ENCODE results near the gene SUCLG1.

The SUCLG1 gene

GRCh38 chr2:84457686-84458085 lies 1.4 kb downstream of the SUCLG1 start:
- no peaks in the 10 kb centered on the region for H4K20me1 ChIP-seq (ENCODE audit: insufficient read depth, low read length)
- H3K27ac ChIP-seq (ENCODE audit: low read depth, low read length, poor library complexity, severe bottlenecking): no peak overlapping the region
- H2AFZ ChIP-seq (ENCODE audit: low read length): no peak overlapping the region
- TF ChIP-seq EZH2 (IDR thresholded peaks at IDR 0.05; ENCODE audit: borderline replicate concordance, low read length) (no peak), CTCF (IDR thresholded peaks at IDR 0.05; ENCODE audit: low read length) (no peak)
- no peaks in the 10 kb centered on the region for H3F3A ChIP-seq (ENCODE audit: insufficient read depth, low read length)
- H3K79me2 ChIP-seq (ENCODE audit: insufficient read depth, low read length): peaks cover 56% of the 10 kb centered on the region
- no peaks in the 10 kb centered on the region for H3K9me3 ChIP-seq (ENCODE audit: low read length)
- H3K4me1 ChIP-seq (ENCODE audit: insufficient read depth, low read length, severe bottlenecking): peaks cover 29% of the 10 kb centered on the region
- no peaks in the 10 kb centered on the region for H3K36me3 ChIP-seq (ENCODE audit: insufficient read depth, low read length)
- no peaks in the 10 kb centered on the region for H3K27me3 ChIP-seq (ENCODE audit: insufficient read depth, low read length)
- peak overlapping the region; percentile 97 for H3K9ac ChIP-seq (ENCODE audit: low read length)
- H3K9me2 ChIP-seq (ENCODE audit: low read depth, low read length): no peaks in the 10 kb centered on the region
- peak overlapping the region; percentile 95 for H3K4me3 ChIP-seq (ENCODE audit: low read depth, low read length, poor library complexity, severe bottlenecking)
- H3K4me2 ChIP-seq (ENCODE audit: low read length): peak overlapping the region; percentile 86

- H3K27ac ChIP-seq (ENCODE audit: low read depth, low read length, poor library complexity, severe bottlenecking): no peak overlapping the region
- TF ChIP-seq EZH2 (IDR thresholded peaks at IDR 0.05; ENCODE audit: borderline replicate concordance, low read length): no peak
- no peak overlapping the region for H3K4me2 ChIP-seq (ENCODE audit: low read length)
- H3K27me3 ChIP-seq (ENCODE audit: insufficient read depth, low read length): no peaks in the 10 kb centered on the region
- peaks cover 38% of the 10 kb centered on the region for H3K4me1 ChIP-seq (ENCODE audit: insufficient read depth, low read length, severe bottlenecking)
- H3K4me3 ChIP-seq (ENCODE audit: low read depth, low read length, poor library complexity, severe bottlenecking): no peak overlapping the region
- H4K20me1 ChIP-seq (ENCODE audit: insufficient read depth, low read length): peaks cover 3% of the 10 kb centered on the region; the same call in 1 of the 2 replicates
- H3K9me3 ChIP-seq (ENCODE audit: low read length): no peaks in the 10 kb centered on the region
- H2AFZ ChIP-seq (ENCODE audit: low read length): no peak overlapping the region
- H3F3A ChIP-seq (ENCODE audit: insufficient read depth, low read length): no peaks in the 10 kb centered on the region
- H3K9ac ChIP-seq (ENCODE audit: low read length): no peak overlapping the region
- no peaks in the 10 kb centered on the region for H3K9me2 ChIP-seq (ENCODE audit: low read depth, low read length)
- H3K36me3 ChIP-seq (ENCODE audit: insufficient read depth, low read length): no peaks in the 10 kb centered on the region
- H3K79me2 ChIP-seq (ENCODE audit: insufficient read depth, low read length): peaks cover 71% of the 10 kb centered on the region
These were observed 2.9 kb downstream of the SUCLG1 start for GRCh38 chr2:84456156-84456555.

GRCh38 chr2:84454581-84454980 lies 4.5 kb downstream of the SUCLG1 start:
- Histone ChIP-seq H2AFZ (ENCODE audit: low read length) (no peak overlapping the region), H4K20me1 (ENCODE audit: insufficient read depth, low read length) (peaks cover 3% of the 10 kb centered on the region; the same call in 1 of the 2 replicates), H3K9me2 (ENCODE audit: low read depth, low read length) (no peaks in the 10 kb centered on the region)

More at GRCh38 chr2:84454581-84454980, 4.5 kb downstream of the SUCLG1 start:
- Histone ChIP-seq H3K27ac (ENCODE audit: low read depth, low read length, poor library complexity, severe bottlenecking) (no peak overlapping the region), H3K36me3 (ENCODE audit: insufficient read depth, low read length) (no peaks in the 10 kb centered on the region), H3K4me3 (ENCODE audit: low read depth, low read length, poor library complexity, severe bottlenecking) (no peak overlapping the region), H3K79me2 (ENCODE audit: insufficient read depth, low read length) (peaks cover 86% of the 10 kb centered on the region), H3F3A (ENCODE audit: insufficient read depth, low read length) (no peaks in the 10 kb centered on the region), H3K9ac (ENCODE audit: low read length) (no peak overlapping the region), H3K27me3 (ENCODE audit: insufficient read depth, low read length) (no peaks in the 10 kb centered on the region), H3K9me3 (ENCODE audit: low read length) (no peaks in the 10 kb centered on the region), H3K4me2 (ENCODE audit: low read length) (no peak overlapping the region), H3K4me1 (ENCODE audit: insufficient read depth, low read length, severe bottlenecking) (peaks cover 28% of the 10 kb centered on the region)
- TF ChIP-seq CTCF (IDR thresholded peaks at IDR 0.05; ENCODE audit: low read length): no peak
- no peak for TF ChIP-seq EZH2 (IDR thresholded peaks at IDR 0.05; ENCODE audit: borderline replicate concordance, low read length)

Measured in OCI-LY1 (cell line).